ENCODE results near the gene VAC14. TPM values are rescaled to one million over a fixed set of nuclear protein-coding genes. Genes with fewer than 3 reads are reported as not detected.

The VAC14 gene
- total RNA-seq, 4 donors from 2014 or later, result 31.1 to 47.0 (median 37.0) TPM

GRCh38 chr16:70795296-70795912 is 5.6 kb downstream of the VAC14 start:
- no peak for DNase-seq (ENCODE audit: extremely low spot score)
- H3K4me1 ChIP-seq, result peaks cover 8 to 22% (median 19%) of the 10 kb centered on the region in 4 donors
- H3K27me3 ChIP-seq, result no peaks in the 10 kb centered on the region
- intact Hi-C loops (cut with DNase I), result no loop called here
- no peak overlapping the region for H3K4me3 ChIP-seq
- TF ChIP-seq POLR2A (IDR thresholded peaks at IDR 0.05; ENCODE audit: low read depth), result no peak
- TF ChIP-seq CTCF (IDR thresholded peaks at IDR 0.05), result no peak
- TF ChIP-seq EP300 (IDR thresholded peaks at IDR 0.05), result no peak
- TF ChIP-seq POLR2AphosphoS5 (IDR thresholded peaks at IDR 0.05), result no peak
- H3K36me3 ChIP-seq, result peaks cover 0 to 21% (median 4%) of the 10 kb centered on the region in 4 donors
- H3K9me3 ChIP-seq, result no peaks in the 10 kb centered on the region
- H3K27ac ChIP-seq (replicated peaks in 1 of 4), result no peak overlapping the region
- WGBS, result 94% methylated on average over 12 of the region's 12 CpGs

GRCh38 chr16:70793851-70794502 is 7.0 kb downstream of the VAC14 start:
- H3K9me3 ChIP-seq, result no peaks in the 10 kb centered on the region
- no peak for DNase-seq (ENCODE audit: extremely low spot score)
- H3K36me3 ChIP-seq, result peaks cover 0 to 21% (median 4%) of the 10 kb centered on the region in 4 donors
- H3K27ac ChIP-seq (replicated peaks in 1 of 4), result no peak overlapping the region
- peaks cover 0 to 8% (median 5%) of the 10 kb centered on the region in 4 donors for H3K4me1 ChIP-seq
- TF ChIP-seq POLR2AphosphoS5 (IDR thresholded peaks at IDR 0.05), result no peak
- TF ChIP-seq POLR2A (IDR thresholded peaks at IDR 0.05; ENCODE audit: low read depth), result no peak
- no peak for TF ChIP-seq EP300 (IDR thresholded peaks at IDR 0.05)
- TF ChIP-seq CTCF (IDR thresholded peaks at IDR 0.05), result no peak
- 92% methylated on average over 8 of the region's 8 CpGs for WGBS
- intact Hi-C loops (cut with DNase I), result no loop called here
- H3K4me3 ChIP-seq, result no peak overlapping the region
- no peaks in the 10 kb centered on the region for H3K27me3 ChIP-seq

- TF ChIP-seq POLR2AphosphoS5 (IDR thresholded peaks at IDR 0.05) (no peak), EP300 (IDR thresholded peaks at IDR 0.05) (no peak), POLR2A (IDR thresholded peaks at IDR 0.05; ENCODE audit: low read depth) (no peak), CTCF (IDR thresholded peaks at IDR 0.05) (no peak)
- WGBS, result 66% methylated on average over 8 of the region's 8 CpGs
- Histone ChIP-seq H3K4me3 (no peak overlapping the region), H3K27me3 (no peaks in the 10 kb centered on the region), H3K36me3 (peaks cover 7 to 18% (median 14%) of the 10 kb centered on the region in 4 donors), H3K9me3 (no peaks in the 10 kb centered on the region), H3K27ac (replicated peaks in 1 of 4) (no peak overlapping the region), H3K4me1 (no peaks in the 10 kb centered on the region)
- DNase-seq (ENCODE audit: extremely low spot score), result no peak
- intact Hi-C loops (cut with DNase I), result no loop called here
Observed at GRCh38 chr16:70790815-70791214, 10.1 kb downstream of the VAC14 start.

- intact Hi-C loops (cut with DNase I), result no loop called here
- H3K27ac ChIP-seq (replicated peaks in 1 of 4), result no peak overlapping the region
- WGBS, result 77% methylated on average over 16 of the region's 16 CpGs
- no peaks in the 10 kb centered on the region for H3K4me1 ChIP-seq
- H3K36me3 ChIP-seq, result peaks cover 11 to 28% (median 24%) of the 10 kb centered on the region in 4 donors
- no peaks in the 10 kb centered on the region for H3K9me3 ChIP-seq
- no peaks in the 10 kb centered on the region for H3K27me3 ChIP-seq
- DNase-seq (ENCODE audit: extremely low spot score), result no peak
- TF ChIP-seq POLR2A (IDR thresholded peaks at IDR 0.05; ENCODE audit: low read depth) (no peak), EP300 (IDR thresholded peaks at IDR 0.05) (no peak), POLR2AphosphoS5 (IDR thresholded peaks at IDR 0.05) (no peak), CTCF (IDR thresholded peaks at IDR 0.05) (no peak)
- no peak overlapping the region for H3K4me3 ChIP-seq
Observed at GRCh38 chr16:70789595-70790447, 11.1 kb downstream of the VAC14 start.

Data from esophagus muscularis mucosa (tissue), 4 donors.